HG03520 (cell line): ENCODE data around the gene ACAP1.
"Not testable (repeated sequence)": the region's sequence is repeated elsewhere in the genome, so short reads cannot be mapped to it uniquely, and the experiment has no call there.

Experiments used
- ATAC-seq: cut with Tn5 transposase; IDR thresholded peaks from one replicate; pipeline ENCODE4 v1.9.1; 2021; ENCODE audit warnings: mild to moderate bottlenecking, moderate library complexity; ENCODE audit not compliant: unreplicated experiment

The ACAP1 gene

DNA sequence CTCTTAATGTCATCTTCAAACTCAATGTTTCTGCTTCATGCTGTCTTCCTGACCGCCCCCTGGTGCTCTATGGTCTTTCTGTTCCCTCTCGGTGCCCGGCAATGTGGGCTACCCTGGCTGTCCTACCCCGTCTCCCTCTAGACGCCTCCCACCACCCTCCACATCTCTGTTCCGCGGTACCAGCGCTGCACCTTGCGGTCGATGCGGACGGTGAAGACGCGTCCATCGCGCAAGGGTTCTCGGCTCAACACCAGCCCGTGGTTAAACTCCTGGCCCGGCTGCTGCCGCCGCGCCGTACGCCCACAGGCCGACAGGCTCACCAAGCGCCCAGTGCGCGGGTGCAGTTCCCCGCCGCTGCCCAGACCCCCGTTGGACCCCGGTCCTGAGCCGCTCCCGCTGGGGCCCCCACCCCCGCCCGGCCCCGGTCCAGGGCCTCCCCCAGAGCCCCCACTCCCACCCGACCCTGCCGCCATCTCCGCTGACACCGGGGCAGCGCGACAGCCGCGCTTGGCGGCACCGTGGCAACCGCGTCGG, 7.4 kb upstream of the ACAP1 start, which contains the start of gene NEURL4:
Gene NEURL4 (minus strand): TSS at position 496 of the 534 bp plus-strand sequence. CDS start 23 bp downstream, at position 473.
- peak; percentile 22 for ATAC-seq

DNA sequence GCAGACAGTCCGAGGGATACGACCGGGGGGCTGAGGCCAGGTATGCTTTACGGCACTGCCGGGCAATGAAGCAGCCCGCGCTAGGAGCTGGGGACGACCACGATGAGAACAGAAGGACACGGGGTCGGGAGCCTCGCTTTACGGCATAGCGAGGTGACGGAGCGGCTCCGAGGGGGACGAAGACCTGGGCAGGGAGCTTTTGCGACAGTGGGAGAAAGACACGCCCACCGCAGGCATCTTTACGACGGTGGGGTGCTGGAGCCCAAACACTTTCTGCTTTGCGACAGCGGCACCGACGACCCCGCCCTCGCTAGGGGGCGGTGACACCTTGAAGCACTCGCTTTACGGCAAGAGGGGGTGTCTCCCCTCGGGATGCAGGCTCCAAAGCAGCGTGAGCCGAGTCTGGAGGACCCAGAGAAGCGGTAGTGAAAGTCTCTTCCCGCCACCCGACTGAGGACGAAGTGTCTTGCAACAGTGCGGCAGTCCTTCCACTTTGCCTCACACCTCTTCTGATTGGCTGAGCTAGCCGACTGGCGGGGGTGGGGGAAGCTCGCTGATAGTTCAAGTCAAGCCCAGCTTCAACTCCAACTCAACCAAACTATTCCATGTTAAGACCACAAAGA, 6.8 kb upstream of the ACAP1 start:
- ATAC-seq = peak; percentile 52

DNA sequence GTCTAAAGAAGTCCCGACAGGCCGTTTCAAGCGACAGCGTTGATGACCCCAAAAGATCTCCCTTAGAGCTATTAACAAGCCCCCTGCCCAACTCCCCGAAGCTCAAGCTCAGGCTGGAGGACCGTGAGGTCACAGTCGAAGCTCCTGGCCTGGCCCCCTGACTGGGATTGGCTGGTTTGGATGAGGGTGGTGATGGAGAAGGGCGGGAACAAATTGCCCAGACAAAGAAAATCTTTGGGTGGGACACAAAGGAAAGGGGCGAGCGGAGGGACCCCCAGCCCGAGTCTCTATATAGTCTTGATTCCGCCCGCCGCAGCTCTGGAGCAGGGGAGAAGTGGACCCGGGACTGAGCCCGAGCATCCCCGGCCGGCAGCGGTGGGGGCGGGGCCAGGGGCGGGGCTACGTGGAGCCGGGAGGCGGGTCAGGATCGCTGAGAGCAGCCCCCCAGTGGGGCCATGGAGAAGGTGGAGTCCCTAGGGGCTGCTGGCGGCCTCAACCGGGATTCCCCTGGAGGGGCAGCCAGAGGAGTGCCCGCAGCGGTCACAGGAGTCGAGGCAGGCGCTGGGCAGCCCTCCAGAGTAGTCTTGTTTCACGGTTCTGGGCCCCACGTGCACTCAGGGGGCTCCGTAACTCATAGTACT, 6.2 kb upstream of the ACAP1 start:
- peak; percentile 37 for ATAC-seq

DNA sequence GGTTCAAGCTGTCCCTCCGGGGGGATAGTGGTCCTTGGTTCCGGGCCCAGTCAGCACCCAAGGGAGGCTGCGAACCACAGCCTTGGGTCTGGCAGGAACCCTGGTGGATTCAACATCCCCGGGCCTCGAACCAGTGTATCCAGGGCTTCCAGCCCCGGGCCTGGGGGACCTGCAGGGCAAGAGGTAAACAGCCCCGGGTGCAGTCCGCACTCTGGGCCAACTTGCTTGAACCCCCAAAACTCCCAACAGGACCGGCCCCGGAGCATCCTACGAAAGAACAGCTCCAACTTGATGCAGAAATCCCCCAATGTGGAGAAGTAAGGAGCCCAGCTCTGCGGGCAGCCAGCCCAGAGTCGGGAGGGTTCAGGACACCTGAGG, 5.7 kb upstream of the ACAP1 start:
- no peak for ATAC-seq

DNA sequence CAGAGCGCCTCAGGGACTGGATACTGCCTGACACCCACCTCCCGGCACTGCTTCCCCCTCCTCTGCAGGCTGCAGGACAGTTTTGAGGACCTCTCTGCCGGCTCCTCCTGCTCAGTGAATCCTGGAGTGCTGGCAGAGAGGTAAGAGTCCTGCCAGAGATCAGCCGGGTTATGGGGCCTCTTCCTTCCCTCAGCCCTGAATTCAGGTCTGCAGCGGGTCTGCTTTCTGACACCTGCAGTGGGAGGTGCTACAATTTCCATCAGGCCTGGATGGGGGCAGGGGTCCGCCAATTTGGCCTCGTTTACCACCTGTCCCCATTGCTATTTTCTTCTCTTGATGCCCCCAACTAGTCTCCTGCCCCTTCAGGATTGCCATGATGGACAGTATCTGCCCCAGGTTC, 4.2 kb upstream of the ACAP1 start:
- no peak for ATAC-seq

DNA sequence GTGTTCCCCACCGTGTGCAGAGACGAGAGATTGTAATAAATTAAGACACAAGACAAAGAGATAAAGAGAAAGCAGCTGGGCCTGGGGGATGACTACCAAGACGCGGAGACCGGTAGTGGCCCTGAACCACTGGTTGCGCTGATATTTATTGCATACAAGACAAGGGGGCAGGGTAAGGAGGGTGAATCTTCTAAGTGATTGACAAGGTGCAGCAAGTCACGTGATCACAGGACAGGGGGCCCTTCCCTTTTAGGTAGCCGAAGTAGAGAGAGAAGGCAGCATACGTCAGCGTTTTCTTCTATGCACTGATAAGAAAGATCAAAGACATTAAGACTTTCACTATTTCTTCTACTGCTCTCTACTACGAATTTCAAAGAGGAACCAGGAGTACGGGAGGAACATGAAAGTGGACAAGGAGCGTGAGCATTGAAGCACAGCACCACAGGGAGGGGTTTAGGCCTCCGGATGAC, 3.7 kb upstream of the ACAP1 start:
- ATAC-seq = not testable (repeated sequence)

DNA sequence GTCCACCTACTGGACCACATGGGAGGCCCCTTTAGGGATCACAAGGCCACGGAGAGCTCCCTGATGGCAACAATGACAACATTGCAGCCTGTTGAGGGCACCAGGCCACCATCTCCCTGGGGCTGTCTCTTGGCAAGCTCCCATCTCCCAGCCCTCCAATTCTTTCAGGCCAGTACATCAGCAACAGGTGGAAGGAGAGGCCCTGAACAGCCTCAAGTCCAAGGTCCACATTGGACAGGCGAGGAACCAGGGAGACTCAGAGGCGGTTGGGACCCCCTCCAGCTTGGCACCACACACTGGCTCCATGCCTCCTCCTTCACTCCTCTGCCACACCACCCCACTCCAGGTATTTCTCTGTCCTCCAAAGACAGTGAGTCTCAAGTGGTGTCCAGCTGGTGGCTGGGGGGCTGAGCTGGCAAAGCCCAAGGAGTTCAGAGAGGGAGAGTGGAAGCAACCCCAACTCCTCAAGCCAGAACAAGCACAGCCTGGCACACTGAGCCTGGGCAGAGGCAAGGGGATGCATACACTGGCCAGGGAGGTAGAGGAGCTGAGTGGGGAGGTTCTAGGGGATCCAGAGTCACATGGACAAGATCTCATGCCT, 1.3 kb upstream of the ACAP1 start:
- ATAC-seq = no peak

DNA sequence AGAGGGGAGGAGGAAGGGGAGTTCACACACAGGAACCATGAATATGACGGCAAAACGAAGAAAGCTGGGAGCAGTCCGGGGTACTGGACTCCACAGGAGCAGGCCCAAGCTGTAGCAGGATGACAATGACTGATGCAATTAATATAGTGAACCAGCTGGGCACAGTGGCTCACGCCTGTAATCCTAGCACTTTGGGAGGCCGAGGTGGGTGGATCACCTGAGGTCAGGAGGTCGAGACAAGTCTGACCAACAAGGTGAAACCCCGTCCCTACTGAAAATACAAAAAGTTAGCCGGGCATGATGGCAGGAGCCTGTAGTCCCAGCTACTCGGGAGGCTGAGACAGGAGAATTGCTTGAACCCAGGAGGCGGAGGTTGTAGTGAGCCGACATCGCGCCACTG, 564 bp upstream of the ACAP1 start:
- not testable (repeated sequence) for ATAC-seq

DNA sequence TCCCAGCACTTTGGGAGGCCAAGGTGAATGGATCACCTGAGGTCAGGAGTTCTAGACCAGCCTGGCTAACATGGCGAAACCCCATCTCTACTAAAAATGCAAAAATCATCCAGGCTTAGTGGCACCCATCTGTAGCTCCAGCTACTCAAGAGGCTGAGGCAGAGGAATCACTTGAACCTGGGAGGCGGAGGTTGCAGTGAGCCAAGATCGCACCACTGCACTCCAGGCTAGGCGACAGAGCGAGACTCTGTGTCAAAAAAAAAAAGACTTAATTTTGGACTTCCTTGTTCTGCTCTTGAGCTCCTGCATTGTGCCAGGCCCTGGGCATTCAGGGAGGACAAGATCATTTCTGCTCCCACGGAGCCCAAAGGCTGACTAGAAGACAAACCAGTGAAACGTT, 1.3 kb downstream of the ACAP1 start:
- not testable (repeated sequence) for ATAC-seq

DNA sequence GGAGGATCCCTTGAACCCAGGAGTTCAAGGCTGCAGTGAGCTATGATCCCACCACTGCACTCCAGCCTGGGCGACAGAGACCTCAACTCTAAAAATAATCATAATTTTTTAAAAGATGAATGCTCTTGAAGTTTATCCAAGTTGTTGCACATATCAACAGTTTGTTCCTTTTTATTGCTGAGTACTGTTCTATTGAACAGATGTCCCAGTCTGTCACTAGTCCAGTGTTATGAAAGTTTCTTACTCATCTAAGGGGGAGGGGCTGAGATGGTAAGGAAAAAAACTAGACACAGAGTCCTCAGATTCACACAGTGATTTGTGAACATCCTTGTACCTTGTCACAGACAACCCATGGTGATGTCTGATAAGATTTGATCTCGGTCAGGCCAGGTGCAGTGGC, 3.9 kb downstream of the ACAP1 start:
- ATAC-seq = no peak

DNA sequence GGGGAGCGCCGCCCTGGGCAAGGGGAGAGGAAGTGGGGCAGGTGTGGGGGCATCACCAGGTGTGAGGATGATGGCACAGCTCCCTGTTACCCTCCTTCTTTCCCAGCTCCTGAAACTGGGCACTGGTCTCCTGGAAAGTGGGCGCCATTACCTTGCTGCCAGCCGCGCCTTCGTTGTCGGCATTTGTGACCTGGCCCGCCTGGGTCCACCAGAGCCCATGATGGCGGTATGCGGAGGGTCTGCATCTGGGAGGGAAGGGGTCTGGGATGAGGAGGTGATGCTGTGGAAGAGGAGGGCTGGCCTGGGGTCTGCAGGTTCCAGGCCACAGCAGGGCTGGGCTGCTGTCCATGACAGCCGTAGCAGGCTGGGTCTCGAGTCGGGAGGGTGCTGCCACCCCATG, 5.5 kb downstream of the ACAP1 start:
- ATAC-seq = no peak

DNA sequence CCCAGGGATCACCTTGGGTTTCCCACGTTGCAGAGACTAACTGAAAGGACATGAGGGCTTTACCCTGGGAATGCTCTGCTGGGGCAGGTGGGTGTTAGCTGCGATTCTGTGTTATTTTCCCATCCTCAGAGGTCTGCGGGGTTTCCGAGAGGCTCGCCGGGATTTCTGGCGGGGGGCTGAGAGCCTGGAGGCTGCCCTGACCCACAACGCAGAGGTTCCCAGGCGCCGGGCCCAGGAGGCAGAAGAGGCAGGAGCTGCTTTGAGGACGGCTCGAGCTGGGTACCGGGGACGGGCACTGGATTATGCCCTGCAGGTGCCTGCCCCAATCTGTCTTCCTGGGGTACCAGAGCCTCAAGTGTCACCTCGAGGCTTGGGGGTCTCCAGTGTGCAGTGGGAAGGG, 6.9 kb downstream of the ACAP1 start:
- ATAC-seq = no peak

DNA sequence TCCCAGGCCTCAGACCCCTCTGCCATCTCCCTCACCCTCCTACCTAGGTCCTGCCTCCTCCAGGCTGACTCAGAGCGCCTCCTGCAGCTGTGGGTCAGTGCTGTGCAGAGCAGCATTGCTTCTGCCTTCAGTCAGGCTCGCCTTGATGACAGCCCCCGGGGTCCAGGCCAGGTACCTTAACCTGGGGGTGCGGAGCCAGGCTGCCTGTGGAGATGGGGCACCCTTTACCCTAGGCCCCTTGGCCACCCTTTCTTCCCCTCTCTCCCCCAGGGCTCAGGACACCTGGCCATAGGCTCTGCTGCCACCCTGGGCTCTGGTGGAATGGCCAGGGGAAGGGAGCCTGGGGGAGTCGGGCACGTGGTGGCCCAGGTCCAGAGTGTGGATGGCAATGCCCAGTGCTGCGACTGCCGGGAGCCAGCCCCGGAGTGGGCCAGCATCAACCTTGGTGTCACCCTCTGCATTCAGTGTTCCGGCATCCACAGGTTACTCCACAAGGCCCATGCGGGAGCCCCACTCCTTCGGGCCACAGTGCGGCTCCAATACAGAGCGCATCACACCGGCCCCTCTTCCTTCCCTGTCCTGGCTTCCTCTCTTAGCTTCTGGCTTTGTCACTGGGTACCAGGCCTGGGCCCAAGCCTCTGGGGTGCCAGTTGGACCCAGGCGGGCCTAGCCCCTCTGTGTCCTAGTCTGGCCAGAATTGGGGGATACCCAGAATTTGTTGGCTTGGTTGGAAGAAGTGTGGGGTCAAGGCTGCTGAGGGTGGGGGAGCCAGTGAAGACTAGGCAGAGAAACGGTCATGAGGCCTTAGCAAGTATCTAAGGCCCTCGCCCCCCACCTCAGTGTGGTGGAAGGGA, 10.7 kb downstream of the ACAP1 start:
- ATAC-seq = no peak

DNA sequence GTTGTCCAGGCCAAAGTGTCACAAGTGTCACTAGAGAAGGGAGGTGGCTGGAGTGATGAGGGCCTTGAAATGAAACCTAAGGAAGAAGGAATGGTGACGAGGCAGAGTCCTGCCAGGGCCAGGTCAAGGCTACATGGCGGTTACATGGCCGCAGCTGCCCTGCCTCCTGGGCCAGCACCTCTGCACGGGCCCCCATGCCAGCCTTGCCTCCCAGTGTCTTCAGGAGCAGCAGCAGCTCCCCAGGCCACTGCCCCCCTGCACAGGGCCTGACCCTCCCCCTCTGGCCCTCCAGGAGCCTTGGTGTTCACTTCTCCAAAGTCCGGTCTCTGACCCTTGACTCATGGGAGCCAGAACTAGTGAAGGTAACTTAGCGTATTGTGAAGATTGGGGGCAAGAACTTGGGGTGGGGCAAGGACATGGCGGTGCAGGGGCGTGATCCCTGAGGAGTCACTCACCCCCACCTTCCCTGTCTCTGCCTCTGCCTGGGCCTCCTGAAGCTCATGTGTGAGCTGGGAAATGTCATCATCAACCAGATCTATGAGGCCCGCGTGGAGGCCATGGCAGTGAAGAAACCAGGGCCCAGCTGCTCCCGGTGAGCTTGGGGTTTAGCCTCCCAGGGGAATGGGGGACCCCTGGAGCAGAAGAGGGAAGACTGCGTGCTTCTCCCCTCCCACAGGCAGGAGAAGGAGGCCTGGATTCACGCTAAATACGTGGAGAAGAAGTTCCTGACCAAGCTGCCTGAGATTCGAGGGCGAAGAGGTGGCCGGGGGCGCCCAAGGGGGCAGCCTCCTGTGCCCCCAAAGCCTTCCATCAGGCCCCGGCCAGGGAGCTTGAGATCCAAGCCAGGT, 11.5 kb downstream of the ACAP1 start:
- no peak for ATAC-seq

DNA sequence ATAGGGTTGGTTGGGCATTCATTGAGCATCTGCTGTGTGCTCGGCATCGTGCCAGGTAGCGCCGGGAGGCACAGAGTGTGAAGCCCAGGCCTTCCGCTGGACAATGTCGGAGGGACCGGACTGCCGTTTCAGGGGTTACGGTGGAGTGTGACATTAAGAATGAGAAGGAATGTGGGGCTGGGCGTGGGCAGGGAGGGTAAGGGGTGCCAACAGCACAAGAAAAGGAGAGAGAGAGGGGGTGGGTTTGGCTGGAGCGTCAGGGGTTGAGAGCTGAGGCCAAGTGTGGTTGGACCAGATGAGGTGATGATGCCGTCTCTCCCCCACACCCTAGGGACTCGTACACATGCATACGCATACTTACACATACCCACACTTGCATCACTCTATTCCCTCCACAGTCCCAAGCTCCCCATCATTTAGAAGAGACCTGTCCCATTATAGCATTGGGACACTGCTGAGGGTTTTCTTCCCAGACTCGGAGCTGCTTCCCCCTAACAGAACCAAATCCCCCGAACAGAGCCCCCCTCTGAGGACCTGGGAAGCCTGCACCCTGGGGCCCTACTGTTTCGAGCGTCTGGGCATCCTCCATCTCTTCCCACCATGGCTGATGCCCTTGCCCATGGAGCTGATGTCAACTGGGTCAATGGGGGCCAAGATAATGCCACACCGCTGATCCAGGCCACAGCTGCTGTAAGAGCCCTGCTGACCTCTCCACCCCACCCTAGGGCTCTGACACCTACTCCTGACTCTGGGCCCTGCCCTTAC, 12.3 kb downstream of the ACAP1 start:
- no peak for ATAC-seq

DNA sequence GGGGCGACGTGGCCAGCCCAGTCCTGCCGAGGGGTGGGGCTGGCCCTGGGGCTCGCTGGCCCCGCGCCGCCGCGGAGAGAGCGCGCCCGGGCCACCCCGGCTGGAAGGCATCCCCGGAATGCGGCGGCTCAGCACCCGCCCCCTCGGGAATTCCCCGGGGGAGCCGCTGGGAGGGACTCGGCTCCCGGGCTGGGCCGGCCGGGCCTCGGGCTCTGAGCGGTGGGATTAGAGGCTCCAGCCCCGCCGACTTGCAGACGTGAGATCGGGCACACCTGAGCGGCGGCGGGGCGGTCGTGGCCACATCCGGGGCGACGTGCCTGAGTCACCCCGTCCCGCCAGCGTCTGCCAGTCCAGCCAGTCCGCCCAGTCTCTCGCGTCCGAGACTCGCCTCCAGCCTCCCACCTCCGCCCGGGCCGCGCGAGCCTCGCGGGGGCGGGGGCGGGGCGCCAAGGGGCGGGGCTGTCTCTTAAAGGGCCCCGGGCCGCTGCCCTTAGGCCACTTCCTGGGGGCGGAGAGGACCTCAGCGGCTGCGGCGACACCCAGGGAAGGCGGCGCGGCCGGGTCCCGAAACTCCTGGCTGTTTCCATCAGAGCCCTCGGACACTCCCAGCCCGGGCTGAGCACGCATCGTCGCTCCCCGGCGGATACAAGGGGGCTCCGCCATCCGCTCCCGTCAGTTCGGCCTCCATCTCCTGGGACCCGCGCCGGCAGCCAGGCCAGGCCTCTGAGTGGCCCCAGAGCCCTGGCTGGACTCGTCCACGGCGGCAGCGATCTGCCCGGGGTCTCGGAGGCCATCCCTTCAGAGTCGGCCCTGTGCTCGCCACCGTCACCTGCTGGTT, 15.6 kb downstream of the ACAP1 start, which contains the start of gene KCTD11:
Gene KCTD11 (plus strand): TSS at position 498 of the 838 bp plus-strand sequence.
- peak; percentile 49 for ATAC-seq

DNA sequence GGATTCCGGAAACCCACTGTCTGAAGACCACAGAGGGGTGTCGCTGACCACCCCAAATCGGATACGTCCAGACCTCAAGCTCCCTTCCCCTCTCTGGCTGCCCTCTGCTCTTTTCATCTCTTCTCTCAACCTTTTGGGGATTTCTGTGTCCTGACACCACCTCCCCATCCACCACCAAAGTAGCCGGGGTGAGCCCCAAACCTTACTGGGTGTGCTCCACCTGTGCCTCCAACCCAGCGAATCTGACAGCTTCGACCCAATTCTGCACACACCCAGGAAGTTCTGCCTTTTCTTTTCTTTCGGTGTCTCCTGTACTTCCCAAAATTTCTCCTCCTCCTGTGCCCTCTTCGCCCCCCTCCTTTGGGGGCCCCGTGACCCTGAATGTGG, 16.2 kb downstream of the ACAP1 start:
- no peak for ATAC-seq

DNA sequence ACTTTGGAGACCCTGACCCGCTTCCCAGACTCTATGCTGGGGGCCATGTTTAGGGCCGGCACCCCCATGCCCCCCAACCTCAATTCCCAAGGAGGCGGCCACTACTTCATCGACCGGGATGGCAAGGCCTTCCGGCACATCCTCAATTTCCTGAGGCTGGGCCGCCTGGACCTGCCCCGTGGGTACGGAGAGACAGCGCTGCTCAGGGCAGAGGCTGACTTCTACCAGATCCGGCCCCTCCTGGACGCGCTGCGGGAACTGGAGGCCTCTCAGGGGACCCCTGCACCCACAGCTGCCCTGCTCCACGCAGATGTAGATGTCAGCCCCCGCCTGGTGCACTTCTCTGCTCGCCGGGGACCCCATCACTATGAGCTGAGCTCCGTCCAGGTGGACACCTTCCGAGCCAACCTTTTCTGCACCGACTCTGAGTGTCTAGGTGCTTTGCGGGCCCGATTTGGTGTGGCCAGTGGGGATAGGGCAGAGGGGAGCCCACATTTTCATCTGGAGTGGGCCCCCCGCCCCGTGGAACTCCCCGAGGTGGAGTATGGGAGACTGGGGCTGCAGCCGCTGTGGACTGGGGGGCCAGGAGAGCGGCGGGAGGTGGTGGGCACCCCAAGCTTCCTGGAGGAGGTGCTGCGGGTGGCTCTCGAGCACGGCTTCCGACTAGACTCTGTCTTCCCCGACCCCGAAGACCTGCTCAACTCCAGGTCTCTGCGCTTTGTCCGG, 16.7 kb downstream of the ACAP1 start:
- ATAC-seq = no peak
